Neural crest cell (in vitro differentiated cells): ENCODE measurements around the gene RAD23A. TPM values are rescaled to one million over a fixed set of nuclear protein-coding genes. Genes with fewer than 3 reads are reported as not detected.

Source experiments
- DNase-seq: peaks from one replicate; pipeline ENCODE4 v3.0.0; 2021; ENCODE audit warnings: low read depth, mixed read lengths, low spot score
- H3K27ac Mint-ChIP-seq: one replicate; pipeline ENCODE4 v1.8.0; 2021; ENCODE audit warnings: mild to moderate bottlenecking, mixed read lengths; ENCODE audit not compliant: unreplicated experiment
- H3K27me3 Mint-ChIP-seq: 2 replicates; pipeline ENCODE4 v1.8.0; 2021; ENCODE audit warnings: low read depth, mild to moderate bottlenecking, mixed read lengths
- H3K36me3 Mint-ChIP-seq: 2 replicates; pipeline ENCODE4 v1.8.0; 2021; ENCODE audit warnings: low read depth, mild to moderate bottlenecking, mixed read lengths
- H3K4me1 Mint-ChIP-seq: 2 replicates; pipeline ENCODE4 v1.8.0; 2021; ENCODE audit warnings: mixed read lengths
- H3K4me3 Mint-ChIP-seq: one replicate; pipeline ENCODE4 v1.8.0; 2021; ENCODE audit warnings: mild to moderate bottlenecking, mixed read lengths
- H3K9me3 Mint-ChIP-seq: 2 replicates; pipeline ENCODE4 v1.8.0; 2021; ENCODE audit warnings: mixed read lengths
- total RNA-seq: library from RNA; stranded (reverse); gene quantifications from 2 replicates; pipeline ENCODE4 v1.2.1, GENCODE V29; 2021
- TF ChIP-seq, protein P1 (sequence below): fragments of 200-600 bp; sonication (generic); conservative IDR thresholded peaks from 2 replicates; pipeline ENCODE4 v1.5.0; 2021; ENCODE audit warnings: antibody characterized with exemption, mild to moderate bottlenecking

Gene RAD23A
- total RNA-seq, 1 donor from 2014 or later, result 82.8 TPM

DNA sequence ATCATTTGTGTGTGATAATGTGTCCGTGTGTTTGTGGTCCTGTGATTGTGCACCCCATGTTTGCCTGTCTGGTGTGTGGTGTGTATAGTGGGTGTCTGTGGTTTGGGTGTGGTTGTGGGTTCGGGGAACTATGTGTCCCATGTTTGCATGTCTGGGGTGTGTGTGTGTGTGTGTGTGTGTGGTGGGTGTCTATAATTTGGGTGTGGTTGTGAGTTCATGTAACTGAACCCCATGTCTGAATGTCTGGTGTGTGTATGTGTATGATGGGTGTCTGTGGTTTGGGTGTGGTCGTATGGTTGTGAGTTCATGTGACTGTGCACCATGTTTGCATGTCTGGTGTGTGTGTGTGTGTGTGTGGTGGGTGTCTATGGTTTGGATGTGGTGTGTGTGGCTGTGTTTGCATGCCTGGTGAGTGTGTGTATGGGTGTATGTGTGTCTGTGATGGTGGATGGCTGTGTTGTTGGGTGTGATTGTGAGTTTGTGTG, 38.5 kb downstream of the RAD23A start:
- H3K9me3 Mint-ChIP-seq, result no peaks in the 10 kb centered on the region
- H3K4me3 Mint-ChIP-seq, result no peak overlapping the region
- no peak overlapping the region for H3K27ac Mint-ChIP-seq
- TF ChIP-seq, protein P1, sequence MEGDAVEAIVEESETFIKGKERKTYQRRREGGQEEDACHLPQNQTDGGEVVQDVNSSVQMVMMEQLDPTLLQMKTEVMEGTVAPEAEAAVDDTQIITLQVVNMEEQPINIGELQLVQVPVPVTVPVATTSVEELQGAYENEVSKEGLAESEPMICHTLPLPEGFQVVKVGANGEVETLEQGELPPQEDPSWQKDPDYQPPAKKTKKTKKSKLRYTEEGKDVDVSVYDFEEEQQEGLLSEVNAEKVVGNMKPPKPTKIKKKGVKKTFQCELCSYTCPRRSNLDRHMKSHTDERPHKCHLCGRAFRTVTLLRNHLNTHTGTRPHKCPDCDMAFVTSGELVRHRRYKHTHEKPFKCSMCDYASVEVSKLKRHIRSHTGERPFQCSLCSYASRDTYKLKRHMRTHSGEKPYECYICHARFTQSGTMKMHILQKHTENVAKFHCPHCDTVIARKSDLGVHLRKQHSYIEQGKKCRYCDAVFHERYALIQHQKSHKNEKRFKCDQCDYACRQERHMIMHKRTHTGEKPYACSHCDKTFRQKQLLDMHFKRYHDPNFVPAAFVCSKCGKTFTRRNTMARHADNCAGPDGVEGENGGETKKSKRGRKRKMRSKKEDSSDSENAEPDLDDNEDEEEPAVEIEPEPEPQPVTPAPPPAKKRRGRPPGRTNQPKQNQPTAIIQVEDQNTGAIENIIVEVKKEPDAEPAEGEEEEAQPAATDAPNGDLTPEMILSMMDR, result no peak
- peaks cover 15% of the 10 kb centered on the region for H3K27me3 Mint-ChIP-seq
- no peak for DNase-seq
- peaks cover 9% of the 10 kb centered on the region for H3K4me1 Mint-ChIP-seq
- no peaks in the 10 kb centered on the region for H3K36me3 Mint-ChIP-seq

DNA sequence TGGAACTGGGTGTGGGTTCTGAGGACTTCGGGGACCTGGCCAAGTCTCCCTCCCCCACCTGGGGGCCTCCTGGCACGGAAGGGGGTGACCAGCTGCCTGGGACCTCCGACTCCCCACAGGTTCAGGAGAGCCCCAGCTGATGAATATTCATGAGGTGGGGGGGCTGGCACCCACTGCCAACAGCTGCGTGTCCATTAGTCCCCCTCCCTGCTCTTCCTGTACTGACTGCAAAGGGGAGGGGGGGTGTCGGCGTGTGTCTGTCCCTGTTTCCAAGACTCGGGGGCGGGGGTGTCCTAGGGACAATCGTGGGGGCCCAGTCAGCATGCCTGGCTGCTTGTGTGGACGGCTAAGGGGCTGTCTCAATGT, 39.0 kb downstream of the RAD23A start:
- peaks cover 9% of the 10 kb centered on the region for H3K4me1 Mint-ChIP-seq
- H3K36me3 Mint-ChIP-seq, result no peaks in the 10 kb centered on the region
- TF ChIP-seq, protein P1, result no peak
- H3K9me3 Mint-ChIP-seq, result no peaks in the 10 kb centered on the region
- no peak overlapping the region for H3K4me3 Mint-ChIP-seq
- peaks cover 10% of the 10 kb centered on the region for H3K27me3 Mint-ChIP-seq
- no peak for DNase-seq
- no peak overlapping the region for H3K27ac Mint-ChIP-seq

DNA sequence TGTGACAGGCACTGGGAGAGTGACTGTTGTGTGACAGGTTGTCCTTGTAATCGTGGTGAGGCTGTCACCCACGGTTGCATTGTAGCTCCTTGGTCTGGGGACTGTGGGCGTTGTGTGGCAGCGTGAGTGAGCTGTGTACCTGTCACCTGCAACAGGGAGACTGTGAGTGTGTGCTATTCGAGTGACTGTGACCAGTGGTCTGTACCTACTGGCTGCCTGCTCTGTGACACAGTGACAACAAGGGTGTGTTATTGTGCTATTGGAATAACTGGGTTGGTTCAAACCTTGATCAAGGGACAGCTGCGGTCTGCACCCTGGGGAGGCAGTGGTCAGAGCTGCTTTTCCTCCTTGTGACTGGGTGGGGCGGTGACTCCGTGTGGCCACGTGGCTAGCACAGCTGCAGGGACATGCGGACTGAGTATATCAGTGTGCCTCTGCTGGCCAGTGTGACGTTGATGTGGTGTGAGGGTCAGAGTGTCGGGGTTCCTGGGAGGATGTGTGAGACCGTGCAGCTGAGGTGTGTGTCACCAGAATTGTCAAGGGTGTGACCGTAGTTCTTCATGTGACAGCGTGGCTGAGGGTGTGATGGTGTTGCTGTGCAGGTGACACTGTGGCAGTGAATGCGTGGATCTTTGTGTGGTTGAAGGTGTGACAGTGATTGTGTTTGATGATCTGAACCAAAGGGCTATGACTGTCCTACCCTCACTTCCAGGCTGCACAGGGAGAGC, 39.6 kb downstream of the RAD23A start:
- Mint-ChIP-seq H3K27me3 (peaks cover 5% of the 10 kb centered on the region), H3K9me3 (no peaks in the 10 kb centered on the region), H3K4me1 (peaks cover 9% of the 10 kb centered on the region), H3K27ac (peak overlapping the region; percentile 86), H3K36me3 (no peaks in the 10 kb centered on the region), H3K4me3 (no peak overlapping the region)
- DNase-seq, result no peak
- TF ChIP-seq, protein P1, result no peak

DNA sequence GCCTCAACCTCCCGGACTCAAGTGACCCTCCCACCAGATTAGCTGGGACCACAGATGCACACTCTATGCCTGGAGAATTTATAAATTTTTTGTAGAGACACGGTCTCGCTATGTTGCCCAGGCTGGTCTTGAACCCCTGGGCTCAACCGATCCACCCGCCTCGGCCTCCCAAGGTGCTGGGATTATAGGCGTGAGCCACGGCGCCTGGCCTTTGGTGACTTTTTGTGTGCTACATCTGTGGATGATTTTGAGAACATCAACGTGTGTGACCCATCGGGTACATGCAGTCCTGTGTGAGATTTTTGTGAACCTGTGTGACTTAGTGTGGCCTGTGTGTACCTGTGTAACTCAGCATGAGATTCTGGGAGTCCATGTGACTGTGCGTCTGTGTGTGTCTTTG, 41.1 kb downstream of the RAD23A start:
- H3K4me1 Mint-ChIP-seq, result peaks cover 9% of the 10 kb centered on the region
- no peak for DNase-seq
- no peaks in the 10 kb centered on the region for H3K9me3 Mint-ChIP-seq
- peaks cover 4% of the 10 kb centered on the region for H3K36me3 Mint-ChIP-seq
- no peak overlapping the region for H3K27ac Mint-ChIP-seq
- H3K4me3 Mint-ChIP-seq, result no peak overlapping the region
- H3K27me3 Mint-ChIP-seq, result peaks cover 14% of the 10 kb centered on the region
- TF ChIP-seq, protein P1, result no peak

DNA sequence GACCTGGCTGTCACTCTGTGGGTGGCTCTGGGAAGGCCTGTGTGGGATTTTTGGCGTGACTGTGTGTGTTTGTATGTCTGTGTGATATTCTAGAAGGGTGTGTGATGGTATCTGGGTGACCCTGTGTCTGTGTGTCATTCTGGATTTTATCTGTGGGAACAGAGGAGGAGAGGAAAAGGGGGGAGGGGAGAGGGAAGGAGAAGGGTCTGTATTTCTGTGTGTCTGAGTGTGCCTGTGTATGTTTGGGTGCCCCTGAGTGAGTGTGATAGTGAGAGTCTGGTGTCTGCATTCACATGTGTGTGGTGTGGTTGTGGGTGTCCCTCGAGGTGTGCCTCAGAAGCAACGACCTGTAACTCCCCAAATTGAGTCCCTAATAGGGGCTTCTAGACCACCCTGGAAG, 41.5 kb downstream of the RAD23A start:
- H3K27ac Mint-ChIP-seq, result no peak overlapping the region
- peaks cover 18% of the 10 kb centered on the region for H3K27me3 Mint-ChIP-seq
- H3K4me3 Mint-ChIP-seq, result no peak overlapping the region
- H3K9me3 Mint-ChIP-seq, result no peaks in the 10 kb centered on the region
- H3K36me3 Mint-ChIP-seq, result peaks cover 4% of the 10 kb centered on the region
- DNase-seq, result no peak
- TF ChIP-seq, protein P1, result no peak
- H3K4me1 Mint-ChIP-seq, result peaks cover 9% of the 10 kb centered on the region
